Transverse colon (tissue), 4 donors: ENCODE data around the gene EML6. TPM values are rescaled to one million over a fixed set of nuclear protein-coding genes. Genes with fewer than 3 reads are reported as not detected.
A peak's percentile ranks its signal among the peaks of the same experiment; 100 is the strongest.

Experiments used
- DNase-seq: peaks from one replicate; pipeline ENCODE4 v3.0.0-alpha.2; 2019
- H3K27ac ChIP-seq, 4 donors: fragments of 200-600 bp; sonication (generic); 2 replicates each; pipeline ENCODE4 v1.5.1; 2016 to 2018; ENCODE audit warnings: inconsistent platforms in 4 of 4
- H3K27me3 ChIP-seq: fragments of 200-600 bp; sonication (generic); 2 replicates; pipeline ENCODE4 v1.5.1; 2017; ENCODE audit warnings: inconsistent platforms
- H3K36me3 ChIP-seq, 4 donors: fragments of 200-600 bp; sonication (generic); 2 replicates each; pipeline ENCODE4 v1.5.1; 2017 to 2019; ENCODE audit warnings: inconsistent platforms in 4 of 4
- H3K4me1 ChIP-seq, 4 donors: fragments of 200-600 bp; sonication (generic); 2 replicates each; pipeline ENCODE4 v1.5.1; 2017 to 2020; ENCODE audit warnings: inconsistent platforms in 4 of 4
- H3K4me3 ChIP-seq, 4 donors: fragments of 200-600 bp; sonication (generic); 1 replicate in 1 of 4; 2 replicates in 3 of 4; pipeline versions ENCODE4 v1.5.1 to v1.6.1; 2017 to 2019; ENCODE audit warnings: inconsistent platforms in 4 of 4
- H3K9me3 ChIP-seq, 2 donors: fragments of 200-600 bp; sonication (generic); 2 replicates each; pipeline ENCODE4 v1.5.1; 2017 to 2019; ENCODE audit warnings: inconsistent platforms in 2 of 2
- EP300 ChIP-seq: sonication (generic); formaldehyde crosslinking; IDR thresholded peaks from one replicate; pipeline ENCODE4 v1.6.1; 2017; ENCODE audit warnings: antibody characterized with exemption, low read depth
- POLR2A ChIP-seq: fragments of 450-650 bp; IDR thresholded peaks from one replicate; pipeline ENCODE4 v1.6.1; 2016; ENCODE audit warnings: antibody characterized with exemption, mild to moderate bottlenecking, moderate library complexity
- POLR2AphosphoS5 ChIP-seq, 3 donors: sonication (generic); formaldehyde crosslinking; IDR thresholded peaks; one replicate each; pipeline ENCODE4 v1.6.1; 2016; ENCODE audit warnings: antibody characterized with exemption in 3 of 3
- WGBS, 2 donors: methylation state at CpG; one replicate each; pipeline ENCODE4 v1.1.5; 2018; ENCODE audit warnings: low coverage in 1 of 2; 5-methylcytosine and 5-hydroxymethylcytosine counted together
- in situ Hi-C, 4 donors: fragments of 200-750 bp; cut with MboI; loops; one replicate each; pipeline versions ENCODE4 v1.15.0 to v1.15.1; 2017; ENCODE audit warnings: low sequenced_read_pairs in 3 of 4, low pct_ligation_motif_present in 1 of 4, low pct_unique_long_range_greater_than_20kb in 1 of 4
- intact Hi-C: fragments of 100-400 bp; cut with DNase I; formaldehyde crosslinking; loops from one replicate; pipeline ENCODE4 v1.15.1; 2023; ENCODE audit warnings: low total_unique reads
- total RNA-seq, 4 donors: library from RNA; depleted of rRNA; stranded (reverse); fragments of >200 nt; gene quantifications; one replicate each; pipeline ENCODE4 v1.1.0, GENCODE V29; 2016
- TF ChIP-seq, protein P1 (sequence below), 5 experiments: fragments of 200-600 bp in 3 of 5; fragments of 450-650 bp in 2 of 5; sonication (generic) in 3 of 5; IDR thresholded peaks; 1 replicate in 2 of 5; 2 replicates in 3 of 5; pipeline ENCODE4 v1.5.1; 2016 to 2017; ENCODE audit warnings: antibody characterized with exemption in 5 of 5, inconsistent platforms in 3 of 5, mild to moderate bottlenecking in 2 of 5, moderate library complexity in 1 of 5

The EML6 gene
- total RNA-seq, 4 donors from 2014 or later: 1.5 to 8.2 (median 3.4) TPM

GRCh38 chr2:54773233-54773632 is 49.8 kb downstream of the EML6 start:
- H3K9me3 ChIP-seq: peaks cover 12 to 13% of the 10 kb centered on the region in 2 donors
- intact Hi-C loops: no loop called here
- no peak overlapping the region for H3K4me3 ChIP-seq
- peak overlapping the region in 1 of 4 donors; percentile 32 for H3K27ac ChIP-seq
- no peaks in the 10 kb centered on the region for H3K4me1 ChIP-seq
- no peaks in the 10 kb centered on the region for H3K36me3 ChIP-seq
- DNase-seq: no peak
- no peaks in the 10 kb centered on the region for H3K27me3 ChIP-seq
- TF ChIP-seq EP300 (no peak), POLR2AphosphoS5 (IDR thresholded peaks at IDR 0.05) (no peak), POLR2A (no peak)
- TF ChIP-seq, protein P1, sequence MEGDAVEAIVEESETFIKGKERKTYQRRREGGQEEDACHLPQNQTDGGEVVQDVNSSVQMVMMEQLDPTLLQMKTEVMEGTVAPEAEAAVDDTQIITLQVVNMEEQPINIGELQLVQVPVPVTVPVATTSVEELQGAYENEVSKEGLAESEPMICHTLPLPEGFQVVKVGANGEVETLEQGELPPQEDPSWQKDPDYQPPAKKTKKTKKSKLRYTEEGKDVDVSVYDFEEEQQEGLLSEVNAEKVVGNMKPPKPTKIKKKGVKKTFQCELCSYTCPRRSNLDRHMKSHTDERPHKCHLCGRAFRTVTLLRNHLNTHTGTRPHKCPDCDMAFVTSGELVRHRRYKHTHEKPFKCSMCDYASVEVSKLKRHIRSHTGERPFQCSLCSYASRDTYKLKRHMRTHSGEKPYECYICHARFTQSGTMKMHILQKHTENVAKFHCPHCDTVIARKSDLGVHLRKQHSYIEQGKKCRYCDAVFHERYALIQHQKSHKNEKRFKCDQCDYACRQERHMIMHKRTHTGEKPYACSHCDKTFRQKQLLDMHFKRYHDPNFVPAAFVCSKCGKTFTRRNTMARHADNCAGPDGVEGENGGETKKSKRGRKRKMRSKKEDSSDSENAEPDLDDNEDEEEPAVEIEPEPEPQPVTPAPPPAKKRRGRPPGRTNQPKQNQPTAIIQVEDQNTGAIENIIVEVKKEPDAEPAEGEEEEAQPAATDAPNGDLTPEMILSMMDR (IDR thresholded peaks at IDR 0.05): no peak
- 92% methylated on average over 3 of the region's 3 CpGs; no CpG with 5 or more reads in 1 of the 2 donors for WGBS, 2 donors
- in situ Hi-C loops: no loop called here

DNA sequence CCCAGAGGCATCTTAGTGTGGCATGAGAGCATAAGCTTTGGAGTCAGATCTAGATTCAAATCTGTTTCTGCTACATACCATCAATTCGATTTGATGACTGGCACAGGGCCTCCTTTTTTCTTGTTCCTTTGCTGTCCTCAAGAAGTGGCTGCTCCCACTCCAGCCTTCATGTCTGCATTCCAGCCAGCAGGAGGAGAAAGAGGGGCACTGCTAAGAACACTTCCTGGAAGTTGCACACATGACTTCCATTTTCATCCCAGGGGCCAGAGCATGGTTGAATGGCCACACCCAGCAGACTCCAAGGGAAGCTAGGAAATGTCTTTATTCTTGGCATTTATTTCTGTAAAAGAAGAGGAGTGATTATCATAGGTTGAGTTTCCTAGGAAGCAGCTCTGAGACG is 50.4 kb downstream of the EML6 start:
- Histone ChIP-seq H3K4me3 (no peak overlapping the region), H3K27ac (no peak overlapping the region), H3K9me3 (peaks cover 12 to 13% of the 10 kb centered on the region in 2 donors), H3K36me3 (no peaks in the 10 kb centered on the region), H3K4me1 (no peaks in the 10 kb centered on the region), H3K27me3 (no peaks in the 10 kb centered on the region)
- in situ Hi-C loops: no loop called here
- TF ChIP-seq POLR2A (no peak), EP300 (no peak), POLR2AphosphoS5 (IDR thresholded peaks at IDR 0.05) (no peak)
- TF ChIP-seq, protein P1 (IDR thresholded peaks at IDR 0.05): no peak
- 71 to 83% methylated on average over 1 to 2 of the region's 2 CpGs for WGBS, 2 donors
- DNase-seq: no peak
- intact Hi-C loops: no loop called here

DNA sequence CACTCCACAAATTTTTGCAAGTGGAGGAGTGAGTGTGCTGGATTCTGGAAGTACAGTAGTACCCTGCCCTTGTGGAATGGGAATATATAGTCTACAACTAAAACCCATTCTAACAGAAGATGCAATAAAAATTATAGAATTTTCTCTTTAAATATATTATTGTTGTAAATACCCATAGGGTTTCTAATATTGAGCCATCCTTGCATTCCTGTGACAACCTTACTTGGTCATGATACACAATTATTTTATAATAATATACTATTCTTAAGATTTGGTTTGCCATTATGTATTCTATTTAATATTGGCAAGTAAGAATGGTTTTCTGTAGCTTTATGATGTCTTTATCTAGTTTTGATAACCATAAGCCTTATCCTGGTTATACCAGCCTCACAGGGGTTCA is 52.2 kb downstream of the EML6 start:
- in situ Hi-C loops (no loop called here), intact Hi-C loops (no loop called here)
- no peak for TF ChIP-seq POLR2A
- no peak for TF ChIP-seq POLR2AphosphoS5 (IDR thresholded peaks at IDR 0.05)
- TF ChIP-seq, protein P1 (IDR thresholded peaks at IDR 0.05): no peak
- no peak for TF ChIP-seq EP300
- no peak for DNase-seq
- Histone ChIP-seq H3K27me3 (no peaks in the 10 kb centered on the region), H3K36me3 (no peaks in the 10 kb centered on the region), H3K4me3 (no peak overlapping the region), H3K27ac (no peak overlapping the region), H3K4me1 (no peaks in the 10 kb centered on the region), H3K9me3 (peaks cover 12 to 13% of the 10 kb centered on the region in 2 donors)

DNA sequence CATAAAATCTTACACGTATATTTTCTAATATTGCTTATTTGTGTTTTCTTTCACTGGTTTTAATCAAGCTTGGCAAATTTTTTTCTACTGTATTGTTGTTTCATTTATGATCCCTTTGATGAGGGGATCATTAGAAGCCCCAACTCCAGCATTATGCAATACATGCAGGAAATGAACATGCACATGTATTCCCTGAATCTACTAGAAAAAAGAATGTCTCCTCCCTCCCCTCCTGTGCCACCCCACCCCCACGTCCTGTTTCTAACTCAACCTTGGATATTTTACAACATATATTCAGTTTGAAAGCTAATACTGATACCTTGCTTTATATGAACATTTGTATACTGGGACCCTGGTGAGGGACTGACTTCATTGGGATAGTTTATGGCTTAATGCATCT is 53.0 kb downstream of the EML6 start:
- in situ Hi-C loops: no loop called here
- Histone ChIP-seq H3K4me1 (no peaks in the 10 kb centered on the region), H3K27ac (no peak overlapping the region), H3K27me3 (no peaks in the 10 kb centered on the region), H3K9me3 (peaks cover 12 to 13% of the 10 kb centered on the region in 2 donors), H3K4me3 (no peak overlapping the region), H3K36me3 (no peaks in the 10 kb centered on the region)
- TF ChIP-seq, protein P1 (IDR thresholded peaks at IDR 0.05): no peak
- no peak for TF ChIP-seq EP300
- no peak for TF ChIP-seq POLR2A
- TF ChIP-seq POLR2AphosphoS5 (IDR thresholded peaks at IDR 0.05): no peak
- intact Hi-C loops: no loop called here
- 62 to 75% methylated on average over 2 of the region's 2 CpGs for WGBS, 2 donors
- no peak for DNase-seq
